Aorta (tissue), 5 donors: ENCODE results near the gene MCU. TPM values are rescaled to one million over a fixed set of nuclear protein-coding genes. Genes with fewer than 3 reads are reported as not detected.
"Not testable (repeated sequence)": the region's sequence is repeated elsewhere in the genome, so short reads cannot be mapped to it uniquely, and the experiment has no call there.

ENCODE experiments used
- ATAC-seq: fragments of 200-7000 bp; cut with Tn5 transposase; one replicate; pipeline ENCODE4 v1.9.1; 2022; ENCODE audit warnings: moderate library complexity; ENCODE audit not compliant: low FRiP score
- DNase-seq, 2 donors: peaks; one replicate each; pipeline ENCODE4 v3.0.0-alpha.2; 2020
- H3K27ac ChIP-seq, 2 donors: one replicate each; pipeline ENCODE4 v1.5.1; 2013; ENCODE audit warnings: low read length in 2 of 2, mild to moderate bottlenecking in 2 of 2, moderate library complexity in 2 of 2, control low read depth in 1 of 2, inconsistent platforms in 1 of 2, low read depth in 1 of 2
- H3K27me3 ChIP-seq, 2 donors: one replicate each; pipeline ENCODE4 v1.6.1; 2013; ENCODE audit warnings: control low read depth in 1 of 2, low read length in 1 of 2, mild to moderate bottlenecking in 1 of 2, moderate library complexity in 1 of 2; ENCODE audit not compliant: insufficient read depth in 2 of 2, control insufficient read depth in 1 of 2
- H3K36me3 ChIP-seq, 2 donors: one replicate each; pipeline ENCODE4 v1.6.1; 2013; ENCODE audit warnings: control low read depth in 1 of 2, low read length in 1 of 2, mild to moderate bottlenecking in 1 of 2; ENCODE audit not compliant: insufficient read depth in 2 of 2, control insufficient read depth in 1 of 2
- H3K4me1 ChIP-seq, 2 donors: one replicate each; pipeline ENCODE4 v1.6.1; 2013; ENCODE audit warnings: low read length in 2 of 2, control low read depth in 1 of 2, mild to moderate bottlenecking in 1 of 2, moderate library complexity in 1 of 2; ENCODE audit not compliant: insufficient read depth in 2 of 2, control insufficient read depth in 1 of 2
- H3K4me3 ChIP-seq, 2 donors: one replicate each; pipeline ENCODE4 v1.5.1; 2013; ENCODE audit warnings: low read length in 2 of 2, control low read depth in 1 of 2, mild to moderate bottlenecking in 1 of 2
- H3K9me3 ChIP-seq: one replicate; pipeline ENCODE4 v1.6.1; 2013; ENCODE audit warnings: mild to moderate bottlenecking, low read length; ENCODE audit not compliant: control insufficient read depth
- WGBS, 2 donors: extraction: QIAGEN DNeasy Blood & Tissue Kit; methylation state at CpG; one replicate each; pipeline ENCODE4 v1.1.7; 2013; 5-methylcytosine and 5-hydroxymethylcytosine counted together
- intact Hi-C, 2 donors: fragments of 100-400 bp; cut with DNase I; formaldehyde crosslinking; loops; one replicate each; pipeline versions ENCODE4 v1.14.2 to v1.15.0; 2022
- polyA plus RNA-seq, 2 donors: library from polyadenylated mRNA; stranded (reverse); fragments of 200-250 nt; gene quantifications; one replicate each; pipeline ENCODE4 v1.2.3, GENCODE V29; 2013
- total RNA-seq, 2 donors: library from RNA; stranded (reverse); fragmentation: NEBNext Ultra II Directional; extraction: Animal tissue kit (Norgen Biotek cat#: 25700); gene quantifications; one replicate each; pipeline ENCODE4 v1.2.1, GENCODE V29; 2021
- donor health status: healthy with polysubstance abuse.
- donor health status: Bipolar disorder and iron deficiency.
- donor health status: DM: no; HTN: no; CAD: no.
- donor health status: DM: no; HTN: no; CAD: no.
- donor health status: DM: yes; HTN: yes; CAD: no.

Gene MCU
- total and polyA plus RNA-seq, 4 donors, result 18.3 to 45.6 (median 26.6) TPM

DNA sequence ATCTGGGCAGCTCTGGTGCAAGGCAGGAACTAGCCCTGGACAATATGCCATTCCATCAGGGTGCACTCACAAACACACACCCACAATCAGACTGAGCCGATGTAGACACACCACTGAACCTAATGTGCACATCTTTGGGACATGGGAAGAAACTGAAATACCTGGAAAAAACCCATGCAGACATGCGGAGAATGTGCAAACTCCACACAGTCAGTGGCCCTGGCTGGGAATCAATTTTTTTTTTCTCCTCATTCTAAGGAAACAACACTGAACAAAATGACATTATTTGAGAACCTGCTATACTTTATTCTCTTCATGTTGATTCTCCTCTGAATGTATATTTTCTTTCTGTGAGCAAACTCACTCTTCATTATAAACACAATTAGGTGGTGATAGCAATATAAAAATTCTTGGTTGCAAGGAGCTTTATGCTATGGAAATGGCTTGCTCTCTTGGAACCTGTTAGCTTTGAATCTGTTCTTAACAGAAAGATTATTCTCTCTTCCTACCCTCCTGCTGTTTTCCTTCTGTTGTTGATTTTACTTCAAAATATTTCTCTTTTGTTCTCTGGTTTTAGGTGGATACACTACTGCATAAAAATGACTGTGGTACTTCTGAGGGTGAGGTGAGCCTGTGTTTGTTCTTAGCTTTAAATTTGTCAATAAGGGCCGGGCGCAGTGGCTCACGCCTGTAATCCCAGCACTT lies 33.1 kb upstream of the MCU start:
- intact Hi-C loops, result no loop called here
- no peak for ATAC-seq
- Histone ChIP-seq H3K4me1 (no peaks in the 10 kb centered on the region), H3K27me3 (no peaks in the 10 kb centered on the region), H3K36me3 (no peaks in the 10 kb centered on the region), H3K9me3 (no peaks in the 10 kb centered on the region), H3K27ac (no peak overlapping the region), H3K4me3 (no peak overlapping the region)
- DNase-seq, result no peak
- WGBS, 2 donors, result 81 to 82% methylated on average over 5 of the region's 5 CpGs

DNA sequence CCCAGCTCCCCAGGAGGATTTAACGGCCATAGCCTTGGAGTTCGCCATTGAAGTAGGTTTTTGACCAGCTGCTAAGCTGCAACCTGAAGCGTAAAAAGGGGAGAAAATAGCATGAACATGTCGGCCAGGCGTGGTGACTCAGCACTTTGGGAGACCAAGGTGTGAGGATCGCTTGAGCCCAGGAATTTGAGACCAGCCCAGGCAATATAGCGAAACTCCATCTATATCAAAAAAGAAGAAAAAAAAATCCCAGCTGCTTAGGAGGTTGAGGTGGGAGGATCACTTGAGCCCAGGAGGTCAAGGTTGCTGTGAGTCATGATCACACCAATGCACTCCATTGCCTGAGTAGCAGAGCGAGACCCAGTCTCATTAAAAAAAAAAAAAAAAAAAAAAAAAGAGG lies 32.2 kb upstream of the MCU start:
- H3K36me3 ChIP-seq, result no peaks in the 10 kb centered on the region
- intact Hi-C loops, result no loop called here
- 93% methylated on average over 8 of the region's 8 CpGs for WGBS, 2 donors
- H3K27ac ChIP-seq, result no peak overlapping the region
- no peaks in the 10 kb centered on the region for H3K4me1 ChIP-seq
- no peak overlapping the region for H3K4me3 ChIP-seq
- H3K9me3 ChIP-seq, result no peaks in the 10 kb centered on the region
- ATAC-seq (no peak), DNase-seq (no peak)
- no peaks in the 10 kb centered on the region for H3K27me3 ChIP-seq

GRCh38 chr10:72660220-72660619 lies 31.7 kb upstream of the MCU start:
- DNase-seq (no peak), ATAC-seq (no peak)
- intact Hi-C loops, result no loop called here
- Histone ChIP-seq H3K27ac (no peak overlapping the region), H3K4me3 (no peak overlapping the region), H3K4me1 (no peaks in the 10 kb centered on the region), H3K36me3 (no peaks in the 10 kb centered on the region), H3K27me3 (no peaks in the 10 kb centered on the region), H3K9me3 (no peaks in the 10 kb centered on the region)

DNA sequence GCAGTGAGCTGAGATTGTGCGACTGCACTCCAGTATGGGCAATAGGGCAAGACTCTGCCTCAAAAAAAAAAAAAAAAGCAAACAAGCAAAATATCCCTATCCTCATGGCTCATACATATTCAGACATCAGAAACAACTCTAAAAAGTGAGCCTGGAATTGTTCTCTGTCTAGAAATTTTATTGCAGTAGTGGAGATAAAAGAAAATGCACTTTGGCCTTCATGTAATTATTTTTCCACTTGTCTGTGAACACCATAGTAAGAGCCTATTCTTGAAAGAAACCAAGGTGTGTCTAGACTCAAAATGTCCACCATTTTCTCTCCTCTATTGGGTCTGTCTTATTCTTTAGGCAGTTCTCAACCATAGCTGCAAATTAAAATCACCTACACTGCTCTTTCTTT lies 30.5 kb upstream of the MCU start:
- Histone ChIP-seq H3K9me3 (no peaks in the 10 kb centered on the region), H3K27me3 (no peaks in the 10 kb centered on the region), H3K4me3 (no peak overlapping the region), H3K4me1 (no peaks in the 10 kb centered on the region), H3K27ac (no peak overlapping the region), H3K36me3 (no peaks in the 10 kb centered on the region)
- no peak for ATAC-seq
- WGBS, 2 donors, result 78 to 85% methylated on average over 1 of the region's 1 CpG
- intact Hi-C loops, result no loop called here
- no peak for DNase-seq

DNA sequence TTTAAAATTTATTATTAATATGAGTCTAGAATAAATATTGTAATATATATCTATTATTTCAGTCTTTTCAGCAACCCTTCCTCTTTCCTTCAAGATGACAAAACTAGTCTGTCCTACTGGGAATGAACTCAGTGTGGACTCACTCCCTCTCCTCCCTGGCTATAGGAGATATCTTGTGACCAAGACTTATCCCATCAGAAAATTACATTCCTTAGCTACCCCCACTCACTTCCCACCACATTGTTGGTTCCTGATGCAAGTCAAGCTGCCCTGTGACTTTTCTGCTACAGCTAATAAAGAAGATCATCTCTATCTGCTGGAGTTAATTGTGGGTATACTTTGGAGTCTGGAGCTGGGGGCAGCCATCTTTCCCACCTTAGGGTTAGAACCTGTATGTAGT lies 28.0 kb upstream of the MCU start:
- Histone ChIP-seq H3K27ac (no peak overlapping the region), H3K4me3 (no peak overlapping the region), H3K36me3 (no peaks in the 10 kb centered on the region), H3K27me3 (no peaks in the 10 kb centered on the region), H3K9me3 (no peaks in the 10 kb centered on the region), H3K4me1 (no peaks in the 10 kb centered on the region)
- intact Hi-C loops, result no loop called here
- ATAC-seq, result no peak
- no peak for DNase-seq

DNA sequence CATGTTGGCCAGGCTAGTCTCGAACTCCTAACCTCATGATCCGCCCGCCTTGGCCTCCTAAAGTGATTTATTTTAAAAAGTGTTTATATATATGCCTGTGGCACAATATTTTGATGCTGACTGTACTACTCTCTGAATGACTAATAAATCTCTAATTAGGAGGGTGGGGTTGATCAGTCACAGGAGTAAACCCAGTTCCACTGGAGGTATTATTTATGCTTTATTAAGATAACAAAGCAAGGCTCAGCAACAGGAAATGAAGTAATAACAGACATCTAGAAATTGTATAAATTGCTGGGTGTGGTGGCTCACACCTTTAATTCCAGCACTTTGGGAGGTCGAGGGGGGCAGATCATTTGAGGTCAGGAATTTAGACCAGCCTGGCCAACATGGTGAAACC lies 26.0 kb upstream of the MCU start:
- no peak overlapping the region for H3K4me3 ChIP-seq
- no peaks in the 10 kb centered on the region for H3K9me3 ChIP-seq
- no peaks in the 10 kb centered on the region for H3K27me3 ChIP-seq
- 77 to 87% methylated on average over 4 of the region's 4 CpGs for WGBS, 2 donors
- intact Hi-C loops, result no loop called here
- ATAC-seq (no peak), DNase-seq (no peak)
- no peaks in the 10 kb centered on the region for H3K36me3 ChIP-seq
- H3K27ac ChIP-seq, result no peak overlapping the region
- no peaks in the 10 kb centered on the region for H3K4me1 ChIP-seq

DNA sequence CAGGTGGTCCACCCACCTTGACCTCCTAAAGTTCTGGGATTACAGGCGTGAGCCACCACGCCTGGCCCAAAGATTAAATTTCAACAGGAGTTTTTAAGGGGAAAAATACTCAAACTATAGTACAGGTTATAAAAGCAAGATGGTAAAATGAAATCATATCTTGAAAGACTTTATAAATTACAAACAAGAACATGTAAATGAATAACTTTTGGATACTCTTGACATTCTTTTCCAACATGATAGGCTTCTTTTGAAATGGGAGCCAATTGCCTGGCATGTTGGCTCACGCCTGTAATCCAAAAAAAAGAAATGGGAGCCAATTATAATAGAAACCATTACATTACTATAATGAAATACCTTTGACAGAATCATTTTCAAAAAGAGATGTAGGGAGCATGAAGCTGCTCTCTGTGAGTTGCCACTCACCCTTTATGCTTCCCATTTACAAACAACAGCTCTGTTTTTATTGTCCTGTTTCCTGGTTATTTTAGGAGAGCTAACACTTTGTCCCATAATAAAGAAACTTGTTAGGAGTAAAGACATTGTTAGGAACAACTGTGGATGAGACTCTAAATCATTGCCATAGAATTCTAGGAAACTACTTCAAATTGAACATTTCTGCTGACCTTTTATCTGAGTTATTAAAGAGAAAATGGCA lies 24.6 kb upstream of the MCU start:
- Histone ChIP-seq H3K27ac (no peak overlapping the region), H3K36me3 (no peaks in the 10 kb centered on the region), H3K27me3 (no peaks in the 10 kb centered on the region), H3K4me3 (no peak overlapping the region), H3K9me3 (no peaks in the 10 kb centered on the region), H3K4me1 (no peaks in the 10 kb centered on the region)
- 67 to 68% methylated on average over 3 of the region's 3 CpGs for WGBS, 2 donors
- ATAC-seq, result no peak
- intact Hi-C loops, result no loop called here
- DNase-seq, result no peak

DNA sequence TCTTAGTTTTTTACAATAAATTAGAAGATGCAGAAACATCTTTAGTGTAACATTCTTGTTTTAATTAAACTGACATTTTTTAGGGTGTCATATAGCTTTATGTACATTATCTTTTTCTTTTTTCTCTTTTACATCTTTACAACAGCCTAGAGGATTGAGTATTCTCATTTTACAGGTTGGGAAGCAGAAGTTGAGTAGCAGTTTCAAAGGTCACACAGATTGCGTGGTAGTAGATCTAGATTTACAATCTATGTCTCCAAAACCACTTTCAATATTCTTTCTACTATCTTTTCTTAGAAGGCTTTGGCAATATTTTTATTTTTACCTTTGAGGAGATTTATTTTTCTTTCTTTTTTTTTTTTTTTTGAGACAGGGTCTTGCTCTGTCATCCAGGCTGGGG lies 18.7 kb upstream of the MCU start:
- DNase-seq (no peak), ATAC-seq (no peak)
- Histone ChIP-seq H3K9me3 (no peaks in the 10 kb centered on the region), H3K4me3 (no peak overlapping the region), H3K27me3 (no peaks in the 10 kb centered on the region), H3K36me3 (no peaks in the 10 kb centered on the region), H3K4me1 (no peaks in the 10 kb centered on the region), H3K27ac (no peak overlapping the region)
- 96 to 98% methylated on average over 1 of the region's 1 CpG for WGBS, 2 donors
- intact Hi-C loops, result no loop called here

GRCh38 chr10:72674174-72674573 lies 17.8 kb upstream of the MCU start:
- H3K36me3 ChIP-seq, H3K27ac ChIP-seq, intact Hi-C loops, H3K9me3 ChIP-seq, ATAC-seq, DNase-seq, H3K4me3 ChIP-seq, H3K27me3 ChIP-seq, H3K4me1 ChIP-seq: not testable (repeated sequence)
- WGBS, 2 donors, result 95% methylated on average over 4 to 5 of the region's 5 CpGs
